ENCODE results near the gene MYZAP.
"Not testable (repeated sequence)": the region's sequence is repeated elsewhere in the genome, so short reads cannot be mapped to it uniquely, and the experiment has no call there.

MYZAP gene

DNA sequence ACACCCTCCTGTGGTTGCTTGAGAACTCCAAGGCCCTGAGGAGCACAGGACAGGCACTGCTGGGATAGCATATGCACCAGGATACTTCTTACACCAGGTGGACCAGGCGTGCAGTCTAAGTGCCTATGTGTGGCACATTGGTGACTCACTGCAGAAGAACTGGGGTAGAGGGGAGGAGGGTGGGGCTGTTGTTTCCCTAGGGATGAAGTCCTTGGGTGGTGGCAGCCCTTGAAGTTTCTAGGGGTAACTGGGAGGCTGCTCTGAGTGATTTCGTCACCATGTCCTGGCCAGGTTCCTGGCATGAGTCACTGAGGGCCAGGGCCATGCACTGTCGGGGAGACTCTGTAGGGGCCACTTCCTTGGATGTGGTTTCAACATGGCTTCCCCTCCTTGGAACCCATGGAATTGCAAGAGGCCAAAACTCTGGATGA is 15.9 kb downstream of the MYZAP start:
- peak; percentile 29 for DNase-seq (ENCODE audit: low read depth)
- Histone ChIP-seq H3K4me3 (ENCODE audit: low read length) (no peak overlapping the region), H3K27me3 (replicated peaks; ENCODE audit: control insufficient read depth, insufficient read depth, low read length) (no peaks in the 10 kb centered on the region), H3K36me3 (ENCODE audit: control insufficient read depth, insufficient read depth, low read length, severe bottlenecking) (peaks cover 14% of the 10 kb centered on the region), H3K4me1 (ENCODE audit: control insufficient read depth, insufficient read depth, low read length) (peaks cover 18% of the 10 kb centered on the region), H3K9ac (ENCODE audit: low read length) (no peak overlapping the region), H3K9me3 (ENCODE audit: control insufficient read depth, low read length) (no peaks in the 10 kb centered on the region)

- peak; percentile 24 for DNase-seq (ENCODE audit: low read depth)
- H3K9ac ChIP-seq (ENCODE audit: low read length): no peak overlapping the region
- H3K36me3 ChIP-seq (ENCODE audit: control insufficient read depth, insufficient read depth, low read length, severe bottlenecking): peaks cover 10% of the 10 kb centered on the region
- H3K27me3 ChIP-seq (replicated peaks; ENCODE audit: control insufficient read depth, insufficient read depth, low read length): no peaks in the 10 kb centered on the region
- H3K9me3 ChIP-seq (ENCODE audit: control insufficient read depth, low read length): no peaks in the 10 kb centered on the region
- H3K4me1 ChIP-seq (ENCODE audit: control insufficient read depth, insufficient read depth, low read length): peaks cover 18% of the 10 kb centered on the region
- H3K4me3 ChIP-seq (ENCODE audit: low read length): no peak overlapping the region
These were observed 18.3 kb downstream of the MYZAP start for GRCh38 chr15:57609805-57610529.

DNA sequence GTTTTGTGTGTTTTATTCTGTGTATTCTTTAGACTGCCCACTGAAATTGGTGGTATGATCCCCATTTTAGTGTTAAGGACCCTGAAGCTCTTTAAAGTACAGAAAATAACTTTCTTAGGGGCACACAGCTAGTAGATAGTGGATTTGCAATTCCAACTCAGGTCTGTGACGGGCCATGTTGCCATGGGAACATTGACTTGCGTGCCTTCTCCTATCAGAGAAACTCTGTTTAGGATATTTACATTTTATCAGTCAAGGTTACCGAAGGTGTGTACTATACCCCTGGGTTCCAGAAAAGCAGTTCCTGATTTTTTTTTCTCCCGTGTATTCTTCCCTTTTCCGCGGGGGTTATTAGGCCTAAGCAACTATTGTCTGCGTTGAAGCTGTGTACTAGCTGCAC is 19.4 kb downstream of the MYZAP start:
- Histone ChIP-seq H3K36me3 (ENCODE audit: control insufficient read depth, insufficient read depth, low read length, severe bottlenecking) (peaks cover 2% of the 10 kb centered on the region), H3K27me3 (replicated peaks; ENCODE audit: control insufficient read depth, insufficient read depth, low read length) (no peaks in the 10 kb centered on the region), H3K4me1 (ENCODE audit: control insufficient read depth, insufficient read depth, low read length) (peaks cover 18% of the 10 kb centered on the region), H3K4me3 (ENCODE audit: low read length) (no peak overlapping the region), H3K9me3 (ENCODE audit: control insufficient read depth, low read length) (no peaks in the 10 kb centered on the region), H3K9ac (ENCODE audit: low read length) (no peak overlapping the region)
- no peak for DNase-seq (ENCODE audit: low read depth)

DNA sequence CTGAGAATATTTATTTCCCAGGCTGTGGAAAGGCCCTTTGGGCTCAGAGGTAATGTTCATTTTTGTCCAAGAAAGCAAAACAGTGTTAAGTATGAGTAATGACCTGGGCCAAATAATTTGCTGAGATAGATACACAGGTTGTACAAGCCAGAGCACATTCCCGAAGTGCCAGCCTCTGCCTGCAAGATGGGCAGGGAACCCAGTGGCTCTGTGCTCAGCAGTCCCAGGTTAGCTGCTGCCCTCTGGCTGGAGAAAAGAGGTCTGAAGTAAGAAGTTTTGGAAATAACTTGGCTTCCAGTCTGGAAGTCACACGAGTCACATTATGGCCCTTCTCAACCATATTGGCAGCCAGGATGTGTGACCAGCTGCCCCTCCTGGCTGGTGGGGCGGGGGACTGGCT is 20.2 kb downstream of the MYZAP start:
- peak; percentile 34 for DNase-seq (ENCODE audit: low read depth)
- Histone ChIP-seq H3K4me1 (ENCODE audit: control insufficient read depth, insufficient read depth, low read length) (peaks cover 15% of the 10 kb centered on the region), H3K27me3 (replicated peaks; ENCODE audit: control insufficient read depth, insufficient read depth, low read length) (no peaks in the 10 kb centered on the region), H3K9me3 (ENCODE audit: control insufficient read depth, low read length) (no peaks in the 10 kb centered on the region), H3K9ac (ENCODE audit: low read length) (no peak overlapping the region), H3K36me3 (ENCODE audit: control insufficient read depth, insufficient read depth, low read length, severe bottlenecking) (no peaks in the 10 kb centered on the region), H3K4me3 (ENCODE audit: low read length) (no peak overlapping the region)

- Histone ChIP-seq H3K36me3 (ENCODE audit: control insufficient read depth, insufficient read depth, low read length, severe bottlenecking) (peaks cover 3% of the 10 kb centered on the region), H3K9ac (ENCODE audit: low read length) (no peak overlapping the region), H3K4me1 (ENCODE audit: control insufficient read depth, insufficient read depth, low read length) (peaks cover 3% of the 10 kb centered on the region), H3K9me3 (ENCODE audit: control insufficient read depth, low read length) (no peaks in the 10 kb centered on the region), H3K4me3 (ENCODE audit: low read length) (no peak overlapping the region), H3K27me3 (replicated peaks; ENCODE audit: control insufficient read depth, insufficient read depth, low read length) (no peaks in the 10 kb centered on the region)
- DNase-seq (ENCODE audit: low read depth): no peak
These were observed 22.5 kb downstream of the MYZAP start for GRCh38 chr15:57614241-57614640.

GRCh38 chr15:57615951-57616496 is 24.3 kb downstream of the MYZAP start:
- not testable (repeated sequence) for DNase-seq (ENCODE audit: low read depth); H3K27me3 ChIP-seq (replicated peaks; ENCODE audit: control insufficient read depth, insufficient read depth, low read length); H3K9ac ChIP-seq (ENCODE audit: low read length); H3K36me3 ChIP-seq (ENCODE audit: control insufficient read depth, insufficient read depth, low read length, severe bottlenecking); H3K4me3 ChIP-seq (ENCODE audit: low read length); H3K9me3 ChIP-seq (ENCODE audit: control insufficient read depth, low read length)
- H3K4me1 ChIP-seq (ENCODE audit: control insufficient read depth, insufficient read depth, low read length): peaks cover 17% of the 10 kb centered on the region

- no peaks in the 10 kb centered on the region for H3K9me3 ChIP-seq (ENCODE audit: control insufficient read depth, low read length)
- H3K27me3 ChIP-seq (replicated peaks; ENCODE audit: control insufficient read depth, insufficient read depth, low read length): no peaks in the 10 kb centered on the region
- no peak overlapping the region for H3K4me3 ChIP-seq (ENCODE audit: low read length)
- no peak for DNase-seq (ENCODE audit: low read depth)
- H3K9ac ChIP-seq (ENCODE audit: low read length): no peak overlapping the region
- H3K4me1 ChIP-seq (ENCODE audit: control insufficient read depth, insufficient read depth, low read length): peaks cover 14% of the 10 kb centered on the region
- H3K36me3 ChIP-seq (ENCODE audit: control insufficient read depth, insufficient read depth, low read length, severe bottlenecking): peaks cover 21% of the 10 kb centered on the region
These were observed 26.6 kb downstream of the MYZAP start for GRCh38 chr15:57618325-57618724.

- Histone ChIP-seq H3K9me3 (ENCODE audit: control insufficient read depth, low read length) (no peaks in the 10 kb centered on the region), H3K27me3 (replicated peaks; ENCODE audit: control insufficient read depth, insufficient read depth, low read length) (no peaks in the 10 kb centered on the region), H3K36me3 (ENCODE audit: control insufficient read depth, insufficient read depth, low read length, severe bottlenecking) (peaks cover 21% of the 10 kb centered on the region), H3K4me1 (ENCODE audit: control insufficient read depth, insufficient read depth, low read length) (peaks cover 14% of the 10 kb centered on the region), H3K9ac (ENCODE audit: low read length) (no peak overlapping the region), H3K4me3 (ENCODE audit: low read length) (no peak overlapping the region)
- no peak for DNase-seq (ENCODE audit: low read depth)
These were observed 28.0 kb downstream of the MYZAP start for GRCh38 chr15:57619746-57620145.

DNA sequence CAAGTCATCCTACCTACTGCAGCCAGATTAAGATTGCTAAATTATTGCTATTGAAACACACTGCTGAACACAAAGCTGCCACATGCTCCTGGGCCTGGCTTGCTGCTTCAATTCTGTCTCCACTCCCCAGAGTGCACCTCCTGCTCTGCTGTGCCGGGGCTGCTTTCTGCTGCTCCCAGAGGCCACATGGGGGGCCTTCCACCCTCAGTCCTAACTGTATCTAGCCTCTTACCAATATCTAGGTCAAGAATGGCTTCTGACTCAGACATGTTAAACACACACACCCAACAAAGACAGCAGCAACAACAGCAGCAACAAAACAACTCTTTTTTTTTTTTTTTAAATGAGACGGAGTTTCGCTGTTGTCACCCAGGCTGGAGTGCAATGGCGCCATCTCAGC is 33.0 kb downstream of the MYZAP start:
- DNase-seq (ENCODE audit: low read depth): no peak
- Histone ChIP-seq H3K4me1 (ENCODE audit: control insufficient read depth, insufficient read depth, low read length) (peaks cover 10% of the 10 kb centered on the region), H3K9ac (ENCODE audit: low read length) (no peak overlapping the region), H3K27me3 (replicated peaks; ENCODE audit: control insufficient read depth, insufficient read depth, low read length) (no peaks in the 10 kb centered on the region), H3K9me3 (ENCODE audit: control insufficient read depth, low read length) (no peaks in the 10 kb centered on the region), H3K4me3 (ENCODE audit: low read length) (no peak overlapping the region), H3K36me3 (ENCODE audit: control insufficient read depth, insufficient read depth, low read length, severe bottlenecking) (peaks cover 41% of the 10 kb centered on the region)

GRCh38 chr15:57625703-57626448 is 34.2 kb downstream of the MYZAP start:
- no peak overlapping the region for H3K9ac ChIP-seq (ENCODE audit: low read length)

GRCh38 chr15:57626713-57627440 is 35.2 kb downstream of the MYZAP start:
- peaks cover 42% of the 10 kb centered on the region for H3K36me3 ChIP-seq (ENCODE audit: control insufficient read depth, insufficient read depth, low read length, severe bottlenecking)
- H3K4me3 ChIP-seq (ENCODE audit: low read length): no peak overlapping the region
- no peaks in the 10 kb centered on the region for H3K4me1 ChIP-seq (ENCODE audit: control insufficient read depth, insufficient read depth, low read length)
- no peaks in the 10 kb centered on the region for H3K27me3 ChIP-seq (replicated peaks; ENCODE audit: control insufficient read depth, insufficient read depth, low read length)
- no peaks in the 10 kb centered on the region for H3K9me3 ChIP-seq (ENCODE audit: control insufficient read depth, low read length)
- no peak overlapping the region for H3K9ac ChIP-seq (ENCODE audit: low read length)
- no peak for DNase-seq (ENCODE audit: low read depth)

More at GRCh38 chr15:57625703-57626448, 34.2 kb downstream of the MYZAP start:
- no peaks in the 10 kb centered on the region for H3K27me3 ChIP-seq (replicated peaks; ENCODE audit: control insufficient read depth, insufficient read depth, low read length)
- peaks cover 41% of the 10 kb centered on the region for H3K36me3 ChIP-seq (ENCODE audit: control insufficient read depth, insufficient read depth, low read length, severe bottlenecking)
- no peak for DNase-seq (ENCODE audit: low read depth)
- H3K9me3 ChIP-seq (ENCODE audit: control insufficient read depth, low read length): no peaks in the 10 kb centered on the region
- H3K4me1 ChIP-seq (ENCODE audit: control insufficient read depth, insufficient read depth, low read length): no peaks in the 10 kb centered on the region
- no peak overlapping the region for H3K4me3 ChIP-seq (ENCODE audit: low read length)

Measured in adipocyte (in vitro differentiated cells).